MG63 (cell line): ENCODE measurements around the gene SEMA4D. TPM values are rescaled to one million over a fixed set of nuclear protein-coding genes. Genes with fewer than 3 reads are reported as not detected.
"Not testable (repeated sequence)": the region's sequence is repeated elsewhere in the genome, so short reads cannot be mapped to it uniquely, and the experiment has no call there.

Experiments used
- DNase-seq: peaks from one replicate; pipeline ENCODE4 v3.0.0-alpha.2; 2020
- H3K27me3 ChIP-seq: fragments of 250-450 bp; sonication (Bioruptor Pico); 2 replicates; pipeline ENCODE4 v1.5.1; 2020; ENCODE audit warnings: mild to moderate bottlenecking, moderate library complexity
- H3K36me3 ChIP-seq: fragments of 250-450 bp; sonication (Bioruptor Pico); 2 replicates; pipeline ENCODE4 v1.5.1; 2020; ENCODE audit warnings: mild to moderate bottlenecking, moderate library complexity
- H3K4me3 ChIP-seq: fragments of 250-450 bp; sonication (Bioruptor Pico); 2 replicates; pipeline ENCODE4 v1.5.1; 2020; ENCODE audit warnings: mild to moderate bottlenecking, moderate library complexity
- H3K9me3 ChIP-seq: fragments of 250-450 bp; sonication (Bioruptor Pico); 2 replicates; pipeline ENCODE4 v1.5.1; 2020; ENCODE audit warnings: mild to moderate bottlenecking, moderate library complexity
- total RNA-seq: library from RNA; depleted of rRNA; stranded (reverse); fragments of >200 nt; shearing (Covaris generic); gene quantifications from 2 replicates; pipeline ENCODE4 v1.2.3, GENCODE V29; 2014; ENCODE audit warnings: low replicate concordance

SEMA4D gene
- total RNA-seq, 1 experiment from 2014 or later: 0.23 TPM

DNA sequence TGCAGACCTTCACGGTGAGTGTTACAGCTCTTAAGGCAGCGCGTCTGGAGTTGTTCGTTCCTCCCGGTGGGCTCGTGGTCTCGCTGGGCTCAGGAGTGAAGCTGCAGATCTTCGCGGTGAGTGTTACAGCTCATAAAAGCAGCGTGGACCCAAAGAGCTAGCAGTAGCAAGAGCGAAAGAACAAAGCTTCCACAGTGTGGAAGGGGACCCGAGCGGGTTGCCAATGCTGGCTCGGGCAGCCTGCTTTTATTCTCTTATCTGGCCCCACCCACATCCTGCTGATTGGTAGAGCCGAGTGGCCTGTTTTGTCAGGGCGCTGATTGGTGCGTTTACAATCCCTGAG is 18.3 kb downstream of the SEMA4D start:
- H3K36me3 ChIP-seq, H3K9me3 ChIP-seq, H3K4me3 ChIP-seq, H3K27me3 ChIP-seq, DNase-seq: not testable (repeated sequence)

DNA sequence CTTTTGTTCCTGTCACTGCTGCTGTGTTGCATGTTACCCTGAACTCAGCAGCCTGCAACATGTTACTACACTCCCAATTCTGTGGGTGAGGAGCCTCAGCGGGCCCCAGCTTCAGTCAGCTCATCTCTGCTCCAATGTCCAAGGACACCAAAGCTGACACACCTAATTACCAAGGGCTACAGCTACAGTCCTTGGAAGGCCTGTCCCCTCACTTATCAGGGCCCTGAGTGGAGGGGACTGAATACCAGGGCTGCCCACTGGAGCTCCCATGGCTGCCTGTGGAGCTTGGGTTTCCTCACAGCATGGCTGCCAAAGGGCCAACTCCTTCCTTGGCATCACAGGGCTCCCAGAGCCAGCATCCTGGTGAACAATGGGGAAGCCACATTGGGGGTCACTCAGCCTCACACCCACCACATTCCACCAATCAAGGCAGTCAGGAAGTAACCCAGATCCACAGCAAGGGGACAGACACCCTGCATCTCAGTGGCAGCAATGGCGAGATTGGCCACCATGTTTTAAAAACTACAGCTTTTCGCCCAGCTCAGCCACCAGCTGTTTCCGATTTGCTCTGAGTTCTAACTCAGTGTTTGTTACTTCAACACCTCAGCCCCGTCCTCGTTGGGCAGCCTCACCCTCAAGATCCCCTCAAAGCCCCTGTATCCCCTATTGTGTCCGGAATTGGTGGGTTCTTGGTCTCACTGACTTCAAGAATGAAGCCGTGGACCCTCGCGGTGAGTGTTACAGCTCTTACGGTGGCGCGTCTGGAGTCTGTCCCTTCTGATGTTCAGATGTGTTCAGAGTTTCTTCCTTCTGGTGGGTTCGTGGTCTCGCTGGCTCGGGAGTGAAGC is 18.9 kb downstream of the SEMA4D start:
- no peaks in the 10 kb centered on the region for H3K36me3 ChIP-seq
- DNase-seq: no peak
- H3K9me3 ChIP-seq: no peaks in the 10 kb centered on the region
- no peak overlapping the region for H3K4me3 ChIP-seq
- no peaks in the 10 kb centered on the region for H3K27me3 ChIP-seq

DNA sequence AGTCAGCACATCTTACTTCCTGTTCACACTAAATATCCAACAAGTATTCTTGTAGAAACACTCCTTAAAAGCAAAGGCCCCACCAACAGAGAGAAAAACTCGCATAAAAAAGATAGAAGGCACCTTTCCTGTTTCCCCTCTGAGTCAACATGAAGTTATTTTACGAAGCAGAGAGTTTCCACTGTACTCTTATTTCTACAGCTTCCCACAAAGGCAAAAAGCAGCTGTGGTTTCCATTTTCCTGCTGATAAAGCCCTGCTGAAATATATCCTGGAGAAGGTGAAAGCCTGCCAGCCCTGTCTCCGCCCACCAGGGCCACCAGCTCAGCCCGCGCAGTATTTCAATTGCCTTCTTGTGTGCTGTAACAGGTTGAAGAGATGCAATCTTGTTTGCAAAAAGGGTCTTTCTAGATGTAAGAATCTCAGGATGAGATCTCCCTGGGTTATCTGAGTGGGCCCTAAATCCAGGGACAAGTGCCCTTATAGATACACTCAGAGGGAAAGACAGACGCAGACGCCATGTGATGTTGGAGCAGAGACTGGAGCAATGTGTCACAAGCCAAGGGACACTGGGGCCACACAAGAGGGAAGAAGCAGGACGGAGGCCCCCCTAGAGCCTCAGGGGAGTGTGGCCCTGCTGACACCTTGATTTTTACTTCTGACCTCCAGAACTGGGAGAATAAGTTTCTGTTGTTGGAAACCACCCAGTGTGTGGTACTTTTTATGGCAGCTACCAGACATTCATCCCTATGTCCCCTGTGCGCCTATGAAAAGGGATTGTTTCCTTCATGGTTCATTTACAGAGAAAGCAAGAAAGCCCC is 19.9 kb downstream of the SEMA4D start:
- DNase-seq: no peak
- no peaks in the 10 kb centered on the region for H3K36me3 ChIP-seq
- H3K9me3 ChIP-seq: no peaks in the 10 kb centered on the region
- H3K4me3 ChIP-seq: no peak overlapping the region
- H3K27me3 ChIP-seq: no peaks in the 10 kb centered on the region

DNA sequence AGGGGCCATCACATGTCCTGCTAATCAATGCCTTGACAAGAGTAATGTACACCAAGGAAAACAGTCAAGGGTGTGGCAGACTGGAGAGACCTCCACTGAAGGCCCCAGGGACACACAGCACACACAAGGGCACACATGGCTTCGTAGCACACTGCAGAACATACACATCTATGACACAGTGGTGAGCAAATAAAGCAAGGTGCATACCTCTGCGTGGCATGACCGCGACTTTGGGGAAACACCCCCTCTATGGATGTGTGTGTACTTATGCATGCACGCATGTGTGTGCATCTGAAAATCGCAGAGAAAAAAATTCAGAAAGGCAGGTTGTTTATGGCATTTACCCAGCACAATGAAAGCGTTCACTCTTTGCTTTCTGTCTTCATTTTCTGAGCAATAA is 20.5 kb downstream of the SEMA4D start:
- Histone ChIP-seq H3K36me3 (no peaks in the 10 kb centered on the region), H3K4me3 (no peak overlapping the region), H3K27me3 (no peaks in the 10 kb centered on the region), H3K9me3 (no peaks in the 10 kb centered on the region)
- DNase-seq: no peak

DNA sequence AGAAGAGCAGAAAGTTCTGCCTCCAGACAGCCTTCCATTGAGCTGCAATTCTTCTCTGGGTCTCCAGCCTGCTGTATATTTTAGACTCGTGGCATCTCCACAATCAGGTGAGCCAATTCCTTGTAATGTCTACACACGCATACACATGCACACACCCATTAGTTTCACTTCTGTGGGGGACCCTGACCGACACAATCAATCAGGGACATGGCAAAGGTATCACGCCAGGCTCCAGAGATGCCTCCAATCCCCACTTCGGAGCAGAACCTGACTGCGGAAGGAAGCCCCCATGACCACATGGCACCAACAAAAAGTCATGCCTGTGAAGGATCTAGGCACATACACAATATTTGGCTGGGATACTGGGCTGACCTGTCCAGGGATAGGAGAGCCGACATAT is 21.4 kb downstream of the SEMA4D start:
- H3K27me3 ChIP-seq: no peaks in the 10 kb centered on the region

DNA sequence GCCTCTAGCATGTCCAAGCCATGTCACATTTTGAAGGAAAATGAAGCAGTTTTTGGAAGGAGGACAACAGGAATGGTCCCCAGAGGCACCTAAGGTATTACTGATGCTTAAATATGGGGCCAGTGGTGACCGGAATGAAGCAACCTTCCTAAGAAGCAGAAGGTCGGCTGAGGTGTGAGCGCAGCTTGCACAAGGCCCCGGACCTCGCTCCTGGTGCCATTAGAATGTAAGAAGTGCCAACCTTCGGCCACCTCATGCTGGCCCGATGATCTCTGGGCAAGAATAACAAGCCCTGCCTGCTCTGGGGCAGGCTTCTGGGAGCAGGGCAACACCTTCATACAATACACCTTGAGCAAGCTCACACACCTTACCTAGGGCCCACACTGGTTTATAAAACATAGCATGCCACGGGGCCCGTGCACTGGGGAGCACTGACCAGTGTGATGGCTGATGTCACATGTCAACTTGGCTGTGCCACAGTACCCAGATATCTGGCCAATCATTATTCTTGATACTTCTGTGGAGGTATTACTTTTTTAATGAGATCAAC is 21.9 kb downstream of the SEMA4D start:
- Histone ChIP-seq H3K9me3 (no peaks in the 10 kb centered on the region), H3K36me3 (no peaks in the 10 kb centered on the region), H3K4me3 (no peak overlapping the region), H3K27me3 (no peaks in the 10 kb centered on the region)
- DNase-seq: no peak

More for the DNA sequence above, 21.4 kb downstream of the SEMA4D start:
- DNase-seq: no peak
- no peaks in the 10 kb centered on the region for H3K36me3 ChIP-seq
- no peaks in the 10 kb centered on the region for H3K9me3 ChIP-seq
- no peak overlapping the region for H3K4me3 ChIP-seq

DNA sequence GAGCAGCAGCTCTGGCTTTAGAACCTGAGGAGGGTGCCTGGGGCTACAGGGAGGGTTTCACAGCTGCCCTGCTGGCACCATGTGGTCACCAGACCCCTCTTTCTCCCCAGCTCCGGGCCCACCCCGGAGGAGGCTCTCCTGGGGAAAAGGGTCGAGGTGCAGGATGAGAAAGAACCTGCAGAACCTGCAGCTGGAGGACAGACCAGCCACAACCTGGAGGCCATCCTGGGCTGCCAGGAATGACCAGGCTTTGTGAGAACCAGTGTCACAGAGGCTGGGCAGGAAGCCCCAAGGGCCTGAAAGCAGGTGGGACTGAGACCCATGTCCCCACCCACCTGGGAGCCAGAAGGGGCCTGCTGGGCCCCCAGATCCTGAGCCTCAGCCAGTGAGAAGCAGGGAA is 23.0 kb downstream of the SEMA4D start:
- H3K9me3 ChIP-seq: no peaks in the 10 kb centered on the region
- H3K27me3 ChIP-seq: no peaks in the 10 kb centered on the region
- no peak overlapping the region for H3K4me3 ChIP-seq
- DNase-seq: no peak
- no peaks in the 10 kb centered on the region for H3K36me3 ChIP-seq

DNA sequence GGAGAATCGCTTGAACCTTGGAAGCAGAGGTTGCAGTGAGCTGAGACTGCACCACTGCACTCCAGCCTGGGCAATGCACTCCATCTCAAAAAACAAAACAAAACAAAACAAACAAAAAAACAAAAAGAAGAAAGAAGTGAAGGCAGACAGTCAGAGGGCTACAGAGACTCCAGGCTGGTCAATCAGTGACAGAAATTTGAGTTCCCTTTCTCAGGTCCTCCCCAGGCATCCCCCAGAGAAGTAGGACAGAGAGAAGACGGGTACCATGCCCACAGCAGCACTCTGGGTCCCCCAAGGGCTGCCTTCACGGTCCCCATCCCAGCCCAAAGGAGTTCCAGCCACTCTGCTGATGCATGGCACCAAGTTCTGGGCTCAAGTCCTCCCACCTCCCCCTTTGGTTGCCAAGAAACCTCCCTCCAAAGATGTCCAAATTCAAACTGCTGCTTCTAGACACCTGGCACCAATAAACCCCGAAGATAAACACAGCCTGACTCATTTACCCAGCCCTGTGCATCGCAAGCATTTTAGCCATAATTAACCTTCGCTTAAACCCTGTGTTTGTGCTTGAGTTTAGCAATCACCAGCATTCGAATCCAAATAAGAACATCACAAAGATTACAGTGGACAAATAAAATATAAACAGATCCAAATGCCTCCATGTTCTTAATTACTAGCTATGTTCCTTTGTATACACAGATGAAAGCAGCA is 24.0 kb downstream of the SEMA4D start:
- Histone ChIP-seq H3K4me3 (no peak overlapping the region), H3K36me3 (no peaks in the 10 kb centered on the region), H3K9me3 (no peaks in the 10 kb centered on the region), H3K27me3 (no peaks in the 10 kb centered on the region)
- peak; percentile 43 for DNase-seq

DNA sequence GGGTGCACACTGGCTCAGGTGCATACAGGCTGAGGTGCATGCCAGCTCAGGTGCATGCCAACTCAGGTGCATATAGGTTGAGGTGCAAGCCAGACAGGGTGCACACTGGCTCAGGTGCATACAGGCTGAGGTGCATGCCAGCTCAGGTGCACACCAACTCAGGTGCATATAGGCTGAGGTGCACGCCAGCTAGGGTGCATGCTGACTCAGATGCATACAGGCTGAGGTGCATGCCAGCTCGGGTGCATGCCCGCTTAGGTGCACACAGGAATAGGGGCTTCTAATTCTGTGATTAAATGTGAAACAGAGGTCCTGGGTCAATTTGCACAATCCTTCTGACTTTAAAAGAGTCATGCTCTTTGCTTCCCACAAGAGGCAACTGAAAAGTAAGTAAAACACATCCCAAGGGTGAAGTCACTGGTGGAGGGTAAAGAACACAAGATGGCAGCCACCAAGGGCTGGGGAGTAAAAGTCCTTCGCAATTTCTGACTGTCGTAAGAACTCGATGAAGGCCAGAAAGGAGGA is 26.1 kb downstream of the SEMA4D start:
- not testable (repeated sequence) for H3K27me3 ChIP-seq, DNase-seq, H3K4me3 ChIP-seq, H3K9me3 ChIP-seq, H3K36me3 ChIP-seq

DNA sequence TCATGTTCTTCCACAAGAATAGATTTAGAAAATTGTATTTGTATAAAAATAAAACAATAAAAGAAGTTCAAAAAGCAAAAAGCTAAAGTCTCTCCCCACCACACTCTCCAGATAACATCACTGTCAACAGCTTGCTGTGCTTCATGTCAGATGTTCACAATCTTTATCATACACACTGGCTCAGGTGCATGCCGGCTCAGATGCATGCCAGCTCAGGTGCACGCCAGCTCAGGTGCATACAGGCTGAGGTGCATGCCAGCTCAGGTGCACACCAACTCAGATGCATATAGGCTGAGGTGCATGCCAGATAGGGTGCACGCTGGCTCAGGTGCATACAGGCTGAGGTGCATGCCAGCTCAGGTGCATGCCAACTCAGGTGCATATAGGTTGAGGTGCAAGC is 26.5 kb downstream of the SEMA4D start:
- DNase-seq: no peak
- Histone ChIP-seq H3K4me3 (no peak overlapping the region), H3K36me3 (no peaks in the 10 kb centered on the region), H3K9me3 (no peaks in the 10 kb centered on the region), H3K27me3 (no peaks in the 10 kb centered on the region)

DNA sequence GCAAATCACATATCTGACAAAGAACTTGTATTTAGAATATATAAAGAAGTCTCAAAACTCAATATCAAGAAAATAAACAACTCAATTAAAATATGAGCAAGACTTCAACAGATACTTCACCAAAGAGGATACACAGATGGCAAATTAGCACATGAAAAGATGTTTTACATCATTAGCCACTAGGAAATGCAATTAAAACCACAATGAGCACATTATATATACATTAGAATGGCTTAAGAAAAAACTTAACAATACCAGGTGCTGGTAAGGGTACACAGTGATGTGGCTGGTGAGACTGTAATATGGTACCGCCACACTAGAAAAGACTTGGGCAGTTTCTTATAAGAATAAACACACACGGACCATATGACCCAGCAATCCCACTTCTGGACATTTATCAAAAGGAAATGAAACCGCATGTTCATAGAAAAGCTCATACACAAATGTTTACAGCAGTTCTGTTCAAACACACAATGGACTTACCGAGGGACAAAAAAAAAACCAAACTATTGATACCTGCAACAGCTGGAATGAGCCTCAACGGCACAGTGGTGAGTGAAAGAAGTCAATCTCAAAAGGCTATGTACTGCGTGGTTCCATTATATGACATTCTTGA is 27.6 kb downstream of the SEMA4D start:
- no peaks in the 10 kb centered on the region for H3K27me3 ChIP-seq
- H3K4me3 ChIP-seq: no peak overlapping the region

DNA sequence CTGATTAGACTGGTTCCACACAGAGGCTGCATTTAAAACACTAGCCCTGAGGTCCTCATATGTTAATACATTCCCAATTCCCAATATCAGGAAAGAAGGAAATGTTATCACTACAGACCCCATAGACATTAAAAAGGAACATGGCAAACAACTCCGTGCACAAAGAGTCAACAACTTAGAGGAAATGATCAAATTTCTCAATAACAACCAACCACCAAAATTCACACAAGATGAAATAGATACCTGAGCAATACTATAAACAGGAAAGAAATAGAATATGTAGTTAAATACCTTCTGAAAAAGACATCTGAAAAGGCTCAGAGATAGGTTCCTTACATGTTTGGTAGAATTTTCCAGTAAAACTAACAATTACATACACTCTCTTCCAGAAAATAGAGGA is 28.9 kb downstream of the SEMA4D start:
- Histone ChIP-seq H3K9me3 (no peaks in the 10 kb centered on the region), H3K4me3 (no peak overlapping the region), H3K27me3 (no peaks in the 10 kb centered on the region), H3K36me3 (no peaks in the 10 kb centered on the region)
- DNase-seq: no peak

More for the DNA sequence above, 27.6 kb downstream of the SEMA4D start:
- no peak for DNase-seq
- Histone ChIP-seq H3K36me3 (no peaks in the 10 kb centered on the region), H3K9me3 (no peaks in the 10 kb centered on the region)

DNA sequence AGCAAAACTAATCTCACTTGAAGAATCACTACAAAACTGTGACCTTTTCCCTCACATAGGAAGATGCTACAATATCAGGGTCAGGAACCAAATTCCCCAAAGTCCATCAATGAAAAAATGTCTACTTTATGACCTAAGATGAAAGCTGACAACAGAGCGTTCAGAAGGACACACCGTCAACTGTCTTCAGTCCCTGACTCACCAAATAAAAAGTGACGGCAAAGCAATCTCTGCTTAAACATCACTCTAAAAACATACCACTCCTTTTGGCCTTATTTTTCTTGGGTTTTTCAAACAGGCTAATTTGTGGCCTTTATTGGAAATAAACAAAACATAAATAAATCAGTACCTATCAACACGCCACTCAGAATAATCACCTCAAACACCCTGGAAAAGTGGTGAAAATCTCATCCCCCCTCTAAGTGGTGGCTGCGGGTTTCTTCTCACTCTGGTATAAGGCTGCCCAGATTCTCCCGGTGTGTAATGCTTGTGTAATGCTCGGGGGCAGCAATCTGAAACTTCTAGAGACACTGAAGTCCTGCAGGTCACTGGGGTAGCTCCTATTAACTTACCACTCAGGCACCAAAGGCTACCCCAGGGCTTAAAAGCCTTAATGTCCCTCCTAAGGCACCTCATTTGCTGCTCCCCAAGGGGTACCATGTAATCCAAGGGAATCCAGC is 29.5 kb downstream of the SEMA4D start:
- Histone ChIP-seq H3K4me3 (no peak overlapping the region), H3K27me3 (no peaks in the 10 kb centered on the region), H3K9me3 (no peaks in the 10 kb centered on the region), H3K36me3 (no peaks in the 10 kb centered on the region)
- no peak for DNase-seq

DNA sequence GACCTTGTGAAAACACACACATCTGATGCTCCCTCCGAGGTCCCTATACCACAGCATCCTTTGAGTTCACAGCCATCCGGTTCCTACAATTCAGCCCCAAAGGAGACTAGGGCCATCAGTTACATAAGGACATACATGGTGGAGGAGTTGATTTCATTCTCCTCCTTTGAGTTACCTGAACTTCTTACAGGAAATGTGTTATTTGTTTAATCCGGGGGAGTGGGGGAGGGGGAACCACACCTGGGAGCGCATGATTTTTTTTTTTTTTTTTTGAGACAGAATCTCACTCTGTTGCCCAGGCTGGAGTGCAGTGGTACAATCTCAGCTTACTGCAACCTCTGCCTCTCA is 30.7 kb downstream of the SEMA4D start:
- Histone ChIP-seq H3K9me3 (no peaks in the 10 kb centered on the region), H3K4me3 (no peak overlapping the region), H3K27me3 (no peaks in the 10 kb centered on the region), H3K36me3 (no peaks in the 10 kb centered on the region)
- no peak for DNase-seq

DNA sequence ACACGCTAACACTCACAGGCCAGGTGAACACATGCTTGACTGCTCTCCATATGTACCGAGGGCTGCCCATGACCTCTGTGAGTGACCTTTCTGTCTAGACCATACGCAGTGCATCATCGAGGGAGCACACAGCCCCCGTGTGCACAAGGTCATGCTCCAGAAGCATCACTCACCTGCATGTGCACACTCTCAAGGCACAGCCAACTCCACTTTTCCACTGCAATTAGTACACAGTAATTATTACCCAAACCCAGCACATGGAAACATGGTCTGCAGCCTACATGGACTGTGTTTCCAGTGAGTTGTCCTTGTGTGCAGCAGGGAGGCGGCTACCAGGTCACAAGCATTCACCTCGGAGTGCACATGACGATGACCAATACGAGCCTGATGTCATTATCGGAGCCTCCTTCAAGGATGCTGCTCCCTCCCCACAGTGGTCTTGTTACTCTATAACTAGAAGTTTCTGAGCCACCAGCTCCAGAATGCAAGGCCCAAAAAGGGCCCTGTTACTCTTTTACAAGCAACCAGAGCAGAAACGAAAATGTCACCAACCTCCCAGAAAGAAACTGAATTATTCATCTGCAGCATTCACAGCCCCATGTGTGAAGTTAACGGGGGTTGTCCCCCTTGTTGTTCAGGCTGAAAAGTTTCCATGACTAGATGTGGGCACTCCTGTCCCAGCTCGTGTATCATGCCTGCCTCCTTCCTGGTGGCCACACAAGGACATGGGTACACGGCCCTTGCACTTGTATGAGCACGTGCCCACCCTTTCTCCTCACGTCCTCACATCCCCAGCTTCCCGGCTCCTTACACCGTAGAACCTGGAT is 31.2 kb downstream of the SEMA4D start:
- Histone ChIP-seq H3K27me3 (no peaks in the 10 kb centered on the region), H3K4me3 (no peak overlapping the region), H3K36me3 (no peaks in the 10 kb centered on the region), H3K9me3 (no peaks in the 10 kb centered on the region)
- no peak for DNase-seq
